Glomerular endothelial cell (primary cell): ENCODE results near the gene GYPC. TPM values are rescaled to one million over a fixed set of nuclear protein-coding genes. Genes with fewer than 3 reads are reported as not detected.
"Not testable (repeated sequence)": the region's sequence is repeated elsewhere in the genome, so short reads cannot be mapped to it uniquely, and the experiment has no call there.

Experiments
- DNase-seq: peaks from one replicate; pipeline ENCODE4 v3.0.0-alpha.2; 2011; ENCODE audit warnings: low read depth, low spot score; ENCODE audit errors: extremely low read depth
- total RNA-seq: library from RNA; depleted of rRNA; stranded (reverse); fragments of >200 nt; gene quantifications from 2 replicates; pipeline ENCODE4 v1.2.3, GENCODE V29; 2015

The GYPC gene
- total RNA-seq, 1 donor from 2014 or later, result 308 TPM

DNA sequence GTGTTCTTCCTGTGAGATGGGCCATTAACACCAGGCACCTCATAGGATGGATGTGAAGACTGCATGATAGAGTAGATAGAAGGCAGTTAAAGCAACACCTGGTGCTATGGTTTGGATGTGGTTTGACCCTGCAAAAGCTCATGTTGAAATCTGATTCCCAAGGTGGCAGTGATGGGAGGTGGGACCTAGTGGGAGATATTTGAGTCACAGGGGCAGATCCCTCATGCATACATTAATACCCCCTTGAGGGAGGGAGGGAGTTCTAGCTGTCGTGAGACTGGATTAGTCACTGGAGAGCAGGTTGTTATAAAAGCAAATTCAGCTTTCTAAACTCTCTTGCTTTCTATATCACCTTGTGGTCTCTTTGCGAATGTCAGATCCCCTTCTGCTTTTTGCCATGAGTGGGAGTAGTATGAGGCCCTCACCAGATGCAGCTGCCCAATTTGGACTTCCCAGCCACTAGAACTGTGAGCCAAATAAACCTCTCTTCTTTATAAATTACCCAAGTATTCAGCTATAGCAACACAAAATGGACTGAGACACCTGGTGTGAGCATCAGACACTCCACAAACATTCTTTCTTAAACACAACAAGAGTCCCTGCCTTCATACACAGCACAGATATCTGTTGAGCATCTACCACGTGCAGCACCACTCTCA lies 37.1 kb downstream of the GYPC start:
- DNase-seq, result not testable (repeated sequence)

DNA sequence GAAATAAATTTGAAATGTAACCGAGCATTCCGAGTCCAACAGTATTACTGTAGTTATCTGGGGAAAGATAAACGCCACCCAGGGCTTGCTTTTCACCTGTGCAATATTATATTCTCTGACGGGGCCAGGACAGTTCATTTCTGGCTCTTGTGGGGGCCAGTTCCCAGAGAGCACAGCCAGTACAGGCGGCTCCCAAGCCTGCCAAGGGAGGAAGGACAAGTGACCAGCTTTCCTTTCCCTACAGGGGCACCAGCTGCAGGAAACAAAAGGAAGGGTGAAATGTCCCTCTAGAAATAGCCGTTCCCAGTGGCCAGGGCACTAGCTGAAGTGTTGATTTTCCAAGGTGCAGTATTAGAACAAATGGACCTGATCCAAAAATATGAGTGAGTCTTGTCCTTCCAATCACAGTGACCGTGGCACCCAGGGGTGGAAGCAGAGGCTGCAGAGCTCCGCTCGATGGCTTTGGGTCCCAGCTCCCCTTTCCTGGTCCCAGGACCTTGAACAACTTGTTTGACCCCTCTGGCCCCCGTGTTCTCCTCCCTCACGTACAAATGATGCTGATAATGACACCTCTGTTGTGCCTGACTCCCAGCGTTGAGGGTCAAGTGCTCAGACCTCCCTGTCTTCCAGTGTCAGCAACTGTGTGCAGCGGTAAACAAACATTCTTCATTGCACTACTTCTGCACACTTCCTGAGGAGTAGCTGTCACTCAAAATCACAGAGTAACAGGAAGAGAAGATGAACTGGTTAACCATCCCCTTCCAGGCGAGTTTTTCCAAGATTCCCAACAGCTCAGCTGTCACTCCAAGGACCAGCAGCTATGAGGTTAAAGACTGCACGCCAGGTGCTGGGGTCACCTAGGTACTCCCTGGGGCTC lies 40.9 kb downstream of the GYPC start:
- DNase-seq, result no peak

DNA sequence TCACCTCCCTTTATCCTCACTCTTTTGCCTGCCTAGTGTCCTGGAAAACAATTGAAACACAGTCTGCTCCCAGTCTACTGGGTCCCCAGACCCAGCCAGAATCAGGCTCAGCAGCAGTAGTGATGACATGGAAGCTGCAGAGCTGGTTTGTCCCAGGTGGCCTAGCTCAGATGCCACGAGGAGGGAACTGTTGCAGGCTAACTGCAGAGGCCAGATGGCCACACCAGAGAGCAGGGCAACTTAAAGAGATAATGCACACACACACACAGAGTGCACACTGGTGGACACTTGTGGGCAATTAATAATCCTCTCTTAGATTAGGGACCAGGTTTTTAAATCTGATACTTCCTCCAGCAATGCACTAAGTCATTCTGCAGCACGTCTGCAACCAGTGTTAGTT lies 42.4 kb downstream of the GYPC start:
- DNase-seq, result no peak

DNA sequence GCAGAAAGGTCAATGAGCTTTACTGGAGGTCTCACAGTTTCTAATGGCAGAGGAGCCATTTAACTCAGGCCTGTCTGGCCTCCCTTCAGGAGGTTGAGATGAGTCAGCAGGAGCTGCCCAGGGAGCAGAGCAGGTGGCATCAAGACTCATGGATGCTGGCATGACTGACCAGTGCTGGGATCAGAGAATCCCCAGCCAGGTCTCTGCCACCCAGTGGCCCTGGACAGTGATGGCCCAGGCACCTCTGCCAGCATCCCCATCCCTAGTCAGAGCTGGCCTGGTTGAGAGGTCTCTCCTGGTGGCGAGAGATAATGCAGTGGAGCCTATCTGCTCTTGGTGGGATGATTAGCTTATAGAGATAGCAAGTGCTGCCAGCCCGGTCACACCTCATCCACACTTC lies 43.1 kb downstream of the GYPC start:
- no peak for DNase-seq

DNA sequence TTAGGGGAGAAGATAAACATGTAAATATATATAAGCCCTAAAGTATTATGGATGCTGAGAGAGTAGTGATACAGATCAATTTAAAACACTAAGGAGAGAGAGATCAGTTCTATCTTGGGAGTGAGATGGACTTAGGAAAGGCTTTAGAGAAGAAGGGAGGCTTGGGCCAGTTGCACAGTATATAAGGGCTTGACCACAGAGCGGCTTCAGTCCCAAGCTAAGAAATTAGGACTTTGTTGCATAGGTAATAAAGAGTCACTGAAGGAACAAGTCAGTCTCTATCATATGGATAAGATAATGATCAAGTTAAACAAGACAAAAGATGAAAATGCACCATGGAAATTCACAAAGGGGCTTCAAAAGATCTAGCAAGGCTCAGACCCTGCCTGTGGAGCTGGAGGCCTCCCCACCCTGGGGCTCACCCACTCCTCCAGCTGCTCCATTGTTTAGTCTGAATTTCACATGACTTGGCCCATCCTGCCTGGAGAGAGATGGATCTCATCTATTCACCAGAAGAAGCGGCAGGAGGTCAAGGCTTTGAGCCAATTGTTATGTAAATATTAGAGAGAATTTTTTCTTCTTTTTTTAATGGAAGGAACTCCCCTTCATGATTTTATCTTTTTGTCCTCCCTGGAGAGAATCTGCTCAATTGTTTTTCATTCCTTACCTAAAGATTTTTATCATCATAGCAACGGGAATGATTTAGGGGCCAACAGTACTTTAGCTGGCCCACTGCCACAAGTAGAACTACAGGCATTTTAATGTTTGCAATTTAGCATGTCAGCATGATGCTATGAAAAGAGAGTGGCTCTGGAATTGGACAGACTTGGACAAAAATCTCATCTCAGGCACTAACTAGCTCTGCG lies 44.0 kb downstream of the GYPC start:
- no peak for DNase-seq

DNA sequence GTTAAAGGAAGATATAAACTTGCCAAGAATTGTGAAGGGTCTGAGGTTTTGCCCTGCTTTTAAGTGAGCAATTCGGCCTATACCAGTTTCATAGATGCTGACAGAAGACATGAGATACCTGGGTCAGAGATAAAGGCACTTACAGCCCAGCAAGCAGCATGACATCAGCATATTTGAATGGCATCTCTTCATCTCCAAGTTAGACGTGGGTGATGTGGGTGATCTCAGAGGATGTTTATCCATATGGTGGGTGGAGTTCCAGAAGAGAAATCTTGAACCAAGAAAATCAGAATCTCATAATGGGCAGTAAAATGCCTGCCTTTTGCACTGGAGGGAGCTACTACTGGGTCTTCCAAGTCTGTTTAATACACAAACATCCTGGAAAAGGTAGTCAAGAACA lies 44.7 kb downstream of the GYPC start:
- no peak for DNase-seq

DNA sequence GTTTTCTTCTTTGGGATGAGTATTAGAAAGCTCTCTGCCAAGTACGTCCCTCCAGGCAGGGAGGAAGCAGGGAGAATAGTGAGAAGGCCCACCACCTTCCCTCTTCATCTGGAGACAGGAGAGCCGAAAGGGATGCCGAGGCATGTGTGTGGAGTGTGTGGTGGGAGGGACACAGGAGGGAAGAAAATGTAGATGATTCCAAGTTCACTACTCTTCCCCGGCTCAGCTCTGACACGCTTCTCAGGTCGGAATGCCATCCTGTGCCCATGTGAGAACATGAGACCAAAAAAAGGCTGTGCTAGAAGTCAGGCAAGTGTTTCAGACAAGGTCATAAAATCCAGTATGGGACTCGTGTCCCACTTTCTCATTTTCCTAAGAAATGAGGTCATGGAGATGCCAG lies 47.4 kb downstream of the GYPC start:
- DNase-seq, result no peak

DNA sequence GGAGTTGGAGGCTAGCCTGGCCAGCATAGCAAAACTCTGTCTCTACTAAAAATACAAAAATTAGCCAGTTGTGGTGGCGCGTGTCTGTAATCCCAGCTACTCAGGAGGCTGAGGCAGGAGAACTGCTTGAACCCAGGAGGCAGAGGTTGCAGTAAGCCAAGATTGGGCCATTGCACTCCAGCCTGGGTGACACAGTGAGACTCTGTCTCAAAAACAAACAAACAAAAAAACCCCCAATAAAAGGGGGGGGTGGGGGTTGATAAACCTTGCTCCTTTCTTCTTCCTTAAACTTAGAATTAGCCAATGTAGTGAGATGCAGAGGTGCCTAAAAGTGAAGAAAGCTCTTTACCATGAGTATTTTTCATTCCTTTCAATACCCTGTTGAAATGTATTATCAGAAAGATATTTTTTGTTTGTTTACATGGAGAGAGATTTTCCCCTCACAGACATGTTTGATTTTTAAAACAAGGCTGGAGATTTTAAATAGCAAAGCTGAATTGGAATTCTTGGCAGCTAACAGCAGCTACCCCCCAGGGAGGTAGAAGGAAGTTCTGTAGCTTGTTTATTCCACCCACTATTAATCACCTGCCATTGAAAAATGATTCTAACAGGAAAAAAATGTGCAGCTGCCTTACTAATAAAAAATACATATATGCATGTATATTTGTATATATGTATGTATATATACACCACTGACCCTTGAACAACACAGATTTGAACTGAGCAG lies 48.6 kb downstream of the GYPC start:
- DNase-seq, result no peak

DNA sequence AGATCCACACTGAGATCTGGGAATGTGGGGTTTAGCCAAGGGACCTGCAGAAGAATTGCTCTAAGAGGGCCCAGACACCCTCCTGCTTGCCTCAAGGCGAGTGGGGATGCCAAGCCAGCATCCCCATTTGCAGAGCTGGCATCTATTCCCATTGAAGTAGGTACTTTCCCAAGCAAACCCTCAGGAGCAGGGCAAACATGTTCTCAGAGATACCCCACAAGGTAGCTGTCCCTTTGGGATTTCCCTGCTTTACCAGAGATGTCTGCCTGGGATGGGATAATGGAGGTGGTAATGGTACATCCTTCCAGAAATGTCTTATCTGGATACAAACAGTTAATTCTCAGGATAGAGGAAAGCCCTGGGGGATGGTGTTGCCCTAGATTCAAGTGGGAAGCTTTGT lies 51.2 kb downstream of the GYPC start:
- DNase-seq, result no peak

DNA sequence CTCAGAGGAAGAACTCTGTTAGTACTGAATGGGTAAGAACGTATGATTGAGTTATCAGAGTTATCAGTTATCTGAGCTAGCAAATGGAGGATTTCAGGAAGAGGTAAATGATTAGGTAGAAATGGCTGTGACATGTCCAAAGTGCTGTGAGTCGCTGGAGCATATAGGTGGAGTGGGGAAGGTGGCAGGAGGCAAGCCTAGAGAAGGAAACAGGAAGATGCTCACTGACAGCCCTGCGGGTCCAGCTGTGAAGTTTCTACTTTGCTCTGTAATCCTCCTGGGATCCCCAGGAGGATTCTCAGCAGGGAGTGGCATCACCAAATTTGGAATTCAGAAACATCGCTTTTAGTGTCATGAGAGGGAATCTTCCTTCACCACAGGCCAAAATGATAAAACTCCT lies 52.0 kb downstream of the GYPC start:
- DNase-seq, result no peak

DNA sequence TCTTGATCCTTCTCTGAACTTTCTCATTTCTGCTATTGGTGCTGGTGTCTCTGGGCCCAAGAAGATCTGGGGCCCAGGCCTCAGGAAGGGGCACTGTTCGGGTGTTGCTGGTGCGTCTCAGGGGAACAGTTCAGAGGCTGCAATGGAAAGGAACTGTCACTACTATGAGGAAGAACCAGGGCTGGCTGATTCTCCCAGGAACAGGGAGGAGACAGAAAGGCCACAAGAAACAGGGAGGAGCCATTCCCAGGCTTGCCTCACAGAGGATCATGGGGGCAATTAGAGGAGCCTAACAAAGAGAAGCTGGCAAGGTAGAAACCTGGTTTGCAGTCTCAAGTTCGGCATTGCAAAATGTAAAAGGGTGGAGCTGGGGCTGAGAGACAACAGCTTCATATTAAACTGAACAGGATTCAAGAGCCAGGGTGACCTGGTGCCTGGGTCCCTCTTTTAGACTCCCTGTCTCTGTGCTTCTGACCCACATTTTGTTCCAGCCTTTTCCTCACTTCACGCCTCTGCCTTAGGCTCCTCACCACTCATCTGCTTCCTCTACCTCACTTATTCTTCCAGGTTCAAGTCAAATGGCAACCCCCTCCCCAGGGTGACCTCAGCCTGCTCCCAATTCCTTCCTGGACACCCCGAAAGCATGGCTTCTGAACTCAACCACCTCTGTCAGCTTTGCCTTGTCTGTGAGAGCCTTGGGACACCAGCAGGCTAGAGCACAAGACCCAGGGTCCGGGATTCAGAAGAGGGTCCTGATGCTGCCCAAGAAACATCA lies 58.4 kb downstream of the GYPC start:
- DNase-seq, result no peak

DNA sequence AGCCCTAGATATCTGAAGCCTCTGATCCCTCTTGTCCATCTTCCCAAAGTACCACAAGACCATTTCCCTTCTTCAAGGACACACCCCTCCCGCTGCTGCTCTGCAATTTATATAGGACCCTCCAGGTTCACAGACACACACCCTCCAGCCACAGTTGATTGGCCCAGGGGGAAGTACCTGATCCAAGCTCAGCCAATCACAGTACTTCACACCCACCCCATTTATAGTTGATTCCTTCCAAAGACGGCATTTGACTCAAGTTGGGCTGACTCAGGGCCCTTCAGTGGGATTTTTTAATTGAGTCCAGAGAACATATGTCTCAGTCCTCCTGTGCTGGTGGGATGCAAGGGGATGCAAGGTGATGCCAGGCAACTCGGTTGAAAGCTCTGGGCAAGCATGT lies 59.2 kb downstream of the GYPC start:
- no peak for DNase-seq

DNA sequence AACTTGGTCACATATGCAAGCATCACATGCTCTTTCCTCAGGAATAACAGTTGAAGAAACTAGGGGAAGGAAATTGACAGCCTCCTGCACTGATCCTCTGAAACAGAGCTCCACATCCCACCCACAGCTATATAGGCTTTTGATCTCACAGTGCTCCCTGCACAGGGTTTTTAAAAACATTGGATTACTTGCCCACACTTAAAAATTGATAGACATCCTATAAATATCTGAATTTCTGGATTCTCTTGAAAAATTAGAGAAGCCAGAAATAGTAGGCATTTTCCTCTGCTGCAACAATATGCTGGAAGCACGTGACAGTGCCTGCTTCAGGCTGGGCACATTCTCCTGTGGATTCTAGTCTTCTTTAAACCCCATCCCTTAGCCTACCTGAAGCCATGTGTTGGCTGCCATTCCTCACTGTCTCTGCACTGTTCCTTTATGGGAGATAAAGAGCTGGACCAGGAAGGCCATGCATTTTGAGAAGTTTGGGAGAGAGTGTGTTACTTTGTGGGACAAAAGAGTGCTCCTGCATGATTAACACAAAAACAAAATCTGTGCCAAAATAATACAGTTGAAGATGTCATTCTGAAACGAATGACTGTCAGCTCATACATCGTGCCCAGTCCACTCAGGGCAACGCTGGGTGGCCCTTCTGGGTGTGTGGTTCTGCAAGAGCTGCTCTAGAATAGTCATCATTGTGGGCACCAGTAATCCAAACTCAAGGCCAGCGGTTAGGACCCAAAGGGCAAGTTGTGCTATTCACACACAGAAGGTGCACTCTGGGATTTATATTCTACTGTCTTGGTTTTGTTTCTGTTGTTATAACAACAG lies 59.8 kb downstream of the GYPC start:
- DNase-seq, result no peak

DNA sequence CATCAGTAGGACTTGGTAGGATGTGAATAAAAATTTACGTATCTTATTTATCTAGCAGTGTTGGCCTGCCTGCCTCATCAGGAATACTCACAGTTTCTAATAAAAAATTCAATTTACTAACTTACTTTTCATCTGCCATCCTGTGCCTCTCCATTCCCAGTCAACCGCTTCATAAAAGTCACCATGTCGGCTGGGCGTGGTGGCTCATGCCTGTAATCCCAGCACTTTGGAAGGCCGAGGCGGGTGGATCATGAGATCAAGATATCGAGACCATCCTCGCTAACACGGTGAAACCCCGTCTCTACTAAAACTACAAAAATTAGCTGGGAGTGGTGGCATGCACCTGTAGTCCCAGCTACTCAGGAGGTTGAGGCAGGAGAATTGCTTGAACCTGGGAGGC lies 61.3 kb downstream of the GYPC start:
- DNase-seq, result not testable (repeated sequence)

DNA sequence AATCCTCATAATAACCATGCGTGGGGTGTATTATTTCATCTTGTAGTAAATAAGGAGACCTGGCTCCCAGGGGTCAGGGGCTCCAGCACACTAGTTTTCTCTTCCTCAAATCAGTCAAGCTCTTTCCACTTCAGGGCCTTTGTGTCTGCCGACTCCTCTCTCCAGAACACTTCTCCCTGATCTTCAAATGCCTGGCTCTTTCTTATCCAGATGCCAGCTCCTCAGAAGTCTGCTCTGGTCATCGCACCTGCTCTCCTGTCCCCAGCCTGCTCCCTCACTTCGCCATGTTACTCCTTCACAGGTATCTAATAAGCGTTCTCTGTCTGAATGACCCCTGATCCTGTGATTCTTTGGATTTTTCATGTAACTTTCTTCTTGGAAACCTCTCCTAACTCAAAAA lies 62.0 kb downstream of the GYPC start:
- DNase-seq, result no peak

DNA sequence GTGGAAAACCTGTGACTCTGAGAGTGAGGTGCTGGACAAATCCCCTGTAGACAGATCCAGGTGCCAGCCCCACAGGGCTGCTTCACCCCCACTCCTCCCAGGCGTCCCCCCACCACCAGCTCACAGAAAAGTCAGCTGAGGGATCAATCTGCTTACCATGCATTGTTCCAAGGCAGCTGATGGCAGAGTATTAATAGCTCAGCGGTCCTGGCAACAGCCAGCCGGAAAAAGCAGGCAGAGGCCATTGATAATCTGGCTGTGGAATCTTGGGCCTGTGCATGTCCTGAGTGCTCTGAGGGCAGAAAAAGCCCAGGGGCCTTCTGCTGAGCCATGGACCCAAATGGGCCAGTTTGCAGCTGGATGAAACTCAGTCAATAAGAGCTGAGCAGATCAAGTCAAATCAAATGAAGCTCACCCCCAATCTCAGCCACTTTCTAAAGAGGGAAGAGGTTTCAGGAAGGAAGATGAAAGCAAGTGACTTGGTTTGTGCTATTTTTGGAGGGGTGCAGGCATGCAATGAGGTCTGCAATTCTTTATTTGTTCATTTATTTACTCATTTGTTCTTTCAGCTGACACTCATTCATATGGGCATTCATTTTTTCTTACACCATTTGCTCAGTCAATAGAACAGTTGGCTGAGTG lies 63.4 kb downstream of the GYPC start:
- DNase-seq, result no peak

DNA sequence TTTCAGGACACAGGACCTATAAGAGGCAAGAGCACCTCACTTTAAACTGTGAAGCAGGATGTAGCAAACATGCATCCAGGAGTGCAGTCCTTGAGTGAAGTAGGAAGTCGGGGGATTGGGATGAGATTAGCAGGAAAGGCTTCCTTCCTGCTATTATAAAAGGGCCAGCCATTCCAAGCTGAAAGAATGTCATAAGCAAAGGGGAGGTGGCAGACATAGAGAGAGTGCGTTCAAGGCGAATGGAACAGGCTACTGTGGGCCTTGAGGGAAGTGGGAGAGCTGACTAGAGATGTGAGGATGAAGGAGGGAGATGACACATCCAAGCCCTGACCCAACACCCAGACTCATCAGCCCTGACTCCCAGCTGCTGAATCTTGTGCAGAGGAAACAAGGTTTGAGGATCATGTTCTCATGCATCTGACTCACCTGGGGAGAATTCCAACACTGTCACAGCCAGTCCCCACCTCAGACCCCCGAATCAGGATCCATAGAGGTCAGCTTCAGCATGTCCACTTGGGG lies 63.9 kb downstream of the GYPC start:
- no peak for DNase-seq

DNA sequence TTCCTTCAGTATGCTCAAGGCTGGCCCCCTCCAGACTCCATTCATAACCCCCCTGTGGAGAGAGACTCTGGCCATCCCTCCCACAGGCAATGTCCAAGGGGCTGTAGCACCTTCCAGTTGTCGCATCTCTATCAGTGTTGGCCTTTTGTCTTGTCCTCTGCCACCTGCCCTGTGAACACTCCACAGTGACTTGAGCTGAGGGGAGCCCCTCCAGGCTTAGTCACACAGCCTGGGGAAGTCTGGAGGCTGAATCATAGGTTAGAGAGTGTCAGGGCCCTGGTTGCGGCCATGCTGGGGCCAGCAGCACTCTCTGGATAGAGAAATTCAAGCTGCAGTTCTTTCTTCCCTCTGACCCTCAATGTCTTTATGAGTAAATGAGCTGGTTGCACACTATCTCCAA lies 64.7 kb downstream of the GYPC start:
- no peak for DNase-seq
